Activated CD8-positive, alpha-beta memory T cell treated with anti-CD3 and anti-CD28 coated beads, Interleukin-2, amount 50 U/mL, for 24 hours (primary cell): ENCODE data around the gene OR4D1.

Experiments
- DNase-seq: peaks from one replicate; pipeline ENCODE4 v3.0.0-alpha.2; 2020; ENCODE audit errors: extremely low read depth

Gene OR4D1

DNA sequence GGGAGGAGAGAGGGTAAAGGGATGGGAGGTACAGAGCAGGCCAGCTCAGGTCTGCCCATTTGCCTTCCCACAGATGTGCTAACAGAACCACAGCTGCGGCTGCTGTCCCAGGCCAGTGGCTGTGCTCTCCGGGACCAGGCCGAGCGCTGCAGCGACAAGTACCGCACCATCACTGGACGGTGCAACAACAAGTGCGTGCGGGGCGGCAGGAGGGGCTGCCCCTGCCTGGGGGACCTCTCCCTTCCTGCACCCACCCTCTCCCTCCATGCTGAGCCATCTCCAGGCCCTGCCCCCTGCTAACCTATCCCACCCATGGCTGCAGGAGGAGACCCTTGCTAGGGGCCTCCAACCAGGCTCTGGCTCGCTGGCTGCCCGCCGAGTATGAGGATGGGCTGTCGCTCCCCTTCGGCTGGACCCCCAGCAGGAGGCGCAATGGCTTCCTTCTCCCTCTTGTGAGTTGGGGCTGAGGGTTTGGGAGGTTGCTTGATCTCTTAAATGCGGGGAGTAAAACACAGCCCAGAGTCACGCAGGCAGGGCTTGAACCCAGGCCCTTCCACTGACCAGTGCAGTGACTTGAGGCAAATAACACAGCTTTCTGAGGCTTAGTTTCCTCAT is 45.6 kb downstream of the OR4D1 start:
- DNase-seq: no peak

DNA sequence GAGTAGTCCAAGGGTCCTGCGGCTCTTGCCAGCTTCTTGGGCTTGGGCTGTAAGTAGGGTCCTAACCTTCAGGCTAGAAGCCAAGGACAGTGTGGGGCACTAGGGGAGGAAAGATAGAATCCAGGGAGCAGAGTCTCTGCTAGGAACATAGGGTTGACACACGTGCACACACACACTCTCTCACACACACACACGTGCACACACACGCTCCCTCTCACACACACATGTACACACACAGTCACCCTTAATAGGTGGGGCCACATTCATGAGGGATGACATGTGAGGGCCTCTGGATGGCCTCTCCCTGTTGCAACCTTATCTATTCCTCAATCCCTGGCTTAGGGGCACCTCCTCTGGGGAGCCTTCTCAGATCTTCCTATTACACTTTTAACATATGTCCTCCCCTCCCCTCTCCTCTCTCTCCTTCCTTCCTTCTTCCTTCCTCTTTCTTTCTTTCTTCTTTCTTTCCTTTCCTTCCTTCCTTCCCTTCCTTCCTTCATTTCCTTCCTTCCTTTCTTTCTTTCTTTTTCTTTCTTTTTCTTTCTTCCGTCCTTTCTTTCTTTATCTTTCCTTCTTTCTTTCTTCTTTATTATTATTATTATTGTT is 47.4 kb downstream of the OR4D1 start:
- DNase-seq: no peak

DNA sequence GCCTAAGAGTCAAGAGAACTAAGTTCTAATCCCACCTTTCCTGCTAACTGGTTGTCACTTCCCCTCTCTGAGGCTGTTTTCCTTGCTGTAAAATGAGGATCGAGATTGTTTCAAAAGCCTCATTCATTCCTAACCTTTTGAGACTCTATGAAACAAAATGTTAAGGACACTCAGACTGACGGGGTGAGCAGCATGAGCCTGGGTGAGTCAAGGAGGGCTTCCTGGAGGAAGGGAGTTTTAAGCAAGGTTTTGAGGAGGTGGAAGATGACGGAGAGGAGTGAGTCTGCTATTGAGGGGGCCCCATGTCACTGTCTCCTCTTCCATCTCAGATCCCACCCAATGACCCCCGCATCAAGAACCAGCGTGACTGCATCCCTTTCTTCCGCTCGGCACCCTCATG is 48.4 kb downstream of the OR4D1 start:
- no peak for DNase-seq

DNA sequence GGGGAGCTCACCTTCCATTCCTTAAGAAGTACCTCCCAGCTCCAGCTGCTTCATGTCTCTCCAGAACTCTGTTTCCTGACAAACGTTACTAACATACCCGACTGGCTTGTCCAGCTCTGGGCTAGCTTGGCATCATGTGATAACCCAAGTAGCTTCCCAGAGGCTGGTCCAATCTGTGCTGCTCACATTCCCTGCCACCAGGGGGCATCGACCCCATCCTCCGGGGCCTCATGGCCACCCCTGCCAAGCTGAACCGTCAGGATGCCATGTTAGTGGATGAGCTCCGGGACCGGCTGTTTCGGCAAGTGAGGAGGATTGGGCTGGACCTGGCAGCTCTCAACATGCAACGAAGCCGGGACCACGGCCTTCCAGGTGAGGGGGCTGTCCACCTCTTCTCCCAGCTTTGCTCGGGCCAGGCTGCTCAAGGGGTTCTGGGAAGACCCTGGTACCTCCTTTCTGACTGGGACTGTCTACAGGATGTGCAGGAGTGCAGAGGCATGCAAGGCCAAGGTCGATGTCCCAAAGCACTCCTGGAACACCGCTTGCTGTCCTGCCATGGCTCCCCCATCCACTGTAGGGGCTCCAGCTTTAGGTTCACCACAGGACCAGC is 51.9 kb downstream of the OR4D1 start:
- peak; percentile 37 for DNase-seq

DNA sequence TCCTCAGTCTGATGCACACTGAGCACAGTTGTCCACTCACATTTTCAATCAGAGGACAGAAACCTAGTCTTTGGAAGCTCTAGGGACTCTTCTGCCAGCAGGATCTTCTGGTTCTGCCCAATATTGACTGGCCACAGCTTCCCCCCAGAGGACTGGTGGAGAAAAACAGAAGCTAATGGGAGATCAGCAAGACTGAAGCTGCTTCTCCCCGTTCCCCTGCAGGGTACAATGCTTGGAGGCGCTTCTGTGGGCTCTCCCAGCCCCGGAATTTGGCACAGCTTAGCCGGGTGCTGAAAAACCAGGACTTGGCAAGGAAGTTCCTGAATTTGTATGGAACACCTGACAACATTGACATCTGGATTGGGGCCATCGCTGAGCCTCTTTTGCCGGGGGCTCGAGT is 54.7 kb downstream of the OR4D1 start:
- no peak for DNase-seq

DNA sequence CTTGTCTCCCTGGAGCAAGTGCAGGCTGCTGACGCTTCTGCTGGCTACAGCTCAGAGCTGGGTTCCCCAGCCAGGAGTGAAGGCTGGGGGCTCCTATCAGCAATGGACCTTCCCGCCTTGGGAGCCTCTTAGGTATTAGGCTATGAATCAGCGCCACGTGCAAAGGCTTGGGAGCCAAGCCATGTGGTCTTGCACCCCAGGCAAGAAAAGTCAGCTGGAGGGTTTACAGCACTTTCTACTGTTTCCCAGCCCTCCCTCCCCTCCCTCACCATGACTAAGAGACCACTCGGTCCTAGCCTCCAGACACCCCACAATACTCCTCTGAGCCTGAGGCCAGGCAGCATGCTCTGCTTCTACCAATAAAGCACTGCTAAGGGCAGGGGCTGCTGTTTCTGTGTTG is 56.6 kb downstream of the OR4D1 start:
- DNase-seq: no peak

DNA sequence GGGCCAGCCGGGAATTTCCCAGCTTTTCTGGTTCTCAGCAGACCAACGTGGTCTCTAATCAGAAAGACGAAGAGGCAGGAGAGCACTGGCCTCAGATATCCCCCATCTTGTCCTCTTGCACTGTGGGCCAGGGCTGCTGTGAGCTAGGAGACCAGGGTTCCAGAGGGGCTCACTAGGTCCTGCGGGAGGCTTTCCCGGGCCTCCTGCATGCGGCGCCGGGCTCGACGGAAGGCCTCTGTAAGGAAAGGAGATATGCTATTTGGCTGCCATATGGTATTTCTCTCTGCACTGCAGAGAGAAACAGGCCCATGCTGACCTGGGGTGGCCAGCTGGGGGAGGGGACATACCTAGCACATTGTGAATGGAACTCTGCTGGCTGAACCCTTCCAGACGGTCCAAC is 57.8 kb downstream of the OR4D1 start:
- no peak for DNase-seq

DNA sequence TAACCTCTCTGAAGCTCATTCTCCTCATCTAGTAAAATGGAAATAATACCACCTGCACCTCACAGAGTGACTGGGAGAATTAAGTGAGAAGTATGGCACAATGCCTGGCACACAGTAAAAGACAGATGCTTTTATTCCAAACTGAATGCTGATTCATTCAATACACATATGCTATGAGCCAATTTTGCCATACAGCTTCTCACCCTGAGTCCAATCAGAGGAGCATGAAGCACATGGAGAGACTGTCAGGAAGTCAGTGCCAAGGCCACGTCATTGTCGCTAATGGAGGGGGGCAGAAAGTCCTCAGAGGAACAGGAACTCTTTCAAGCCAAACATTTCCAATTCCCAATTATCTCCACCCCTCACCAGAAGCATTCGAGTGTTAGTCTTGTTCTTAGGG is 59.3 kb downstream of the OR4D1 start:
- DNase-seq: no peak

DNA sequence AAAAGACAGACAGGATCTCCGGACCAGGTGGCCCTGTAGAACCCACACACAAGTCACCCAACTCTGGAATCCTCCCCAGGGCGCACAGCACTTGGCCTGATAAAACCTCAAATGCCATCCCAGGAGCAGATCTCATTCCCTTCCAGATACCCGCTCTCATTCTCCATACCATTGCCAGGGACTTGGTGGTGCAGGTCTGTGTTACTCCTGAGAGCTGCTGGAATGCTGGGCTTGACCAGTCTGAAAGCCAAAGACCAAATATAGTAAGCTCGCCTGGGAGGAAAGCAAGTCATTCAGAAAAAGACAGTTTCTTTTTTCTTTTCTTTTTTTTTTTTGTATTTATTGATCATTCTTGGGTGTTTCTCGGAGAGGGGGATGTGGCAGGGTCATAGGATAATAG is 60.2 kb downstream of the OR4D1 start:
- no peak for DNase-seq
